Gastrocnemius medialis (tissue), 4 donors: ENCODE results near the gene SIX4.

Experiments
- POLR2A ChIP-seq, 2 donors: fragments of 450-650 bp; IDR thresholded peaks; one replicate each; pipeline ENCODE4 v1.6.1; 2017; ENCODE audit warnings: antibody characterized with exemption in 2 of 2, mild to moderate bottlenecking in 2 of 2, moderate library complexity in 2 of 2
- TF ChIP-seq, protein P1 (sequence below), 5 experiments: fragments of 450-650 bp in 3 of 5; fragments of 200-600 bp in 2 of 5; sonication (generic) in 2 of 5; IDR thresholded peaks in 4 of 5; conservative IDR thresholded peaks in 1 of 5; 1 replicate in 4 of 5; 2 replicates in 1 of 5; pipeline ENCODE4 v1.5.1; 2016 to 2019; ENCODE audit warnings: antibody characterized with exemption in 5 of 5, mild to moderate bottlenecking in 3 of 5, moderate library complexity in 3 of 5

DNA sequence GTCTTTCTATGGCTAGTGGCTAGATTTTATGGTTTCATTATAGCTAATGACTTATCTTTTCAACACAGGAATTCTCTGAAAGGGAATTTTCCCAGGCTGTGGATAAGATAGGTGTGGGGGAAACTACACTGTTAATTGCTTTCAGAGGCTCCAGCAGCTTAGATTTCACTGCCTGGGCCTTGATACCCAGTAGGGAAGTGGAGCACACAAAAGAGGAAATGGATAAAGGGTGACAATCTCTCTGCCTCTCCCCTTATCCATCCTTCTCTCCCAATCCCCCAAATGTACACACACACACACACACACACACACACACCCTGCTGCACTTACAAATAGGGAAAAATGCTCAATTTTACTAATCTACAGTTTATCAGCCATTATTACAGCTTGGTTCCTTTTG lies 19.1 kb downstream of the SIX4 start:
- TF ChIP-seq POLR2A (IDR thresholded peaks at IDR 0.05): no peak
- TF ChIP-seq, protein P1, sequence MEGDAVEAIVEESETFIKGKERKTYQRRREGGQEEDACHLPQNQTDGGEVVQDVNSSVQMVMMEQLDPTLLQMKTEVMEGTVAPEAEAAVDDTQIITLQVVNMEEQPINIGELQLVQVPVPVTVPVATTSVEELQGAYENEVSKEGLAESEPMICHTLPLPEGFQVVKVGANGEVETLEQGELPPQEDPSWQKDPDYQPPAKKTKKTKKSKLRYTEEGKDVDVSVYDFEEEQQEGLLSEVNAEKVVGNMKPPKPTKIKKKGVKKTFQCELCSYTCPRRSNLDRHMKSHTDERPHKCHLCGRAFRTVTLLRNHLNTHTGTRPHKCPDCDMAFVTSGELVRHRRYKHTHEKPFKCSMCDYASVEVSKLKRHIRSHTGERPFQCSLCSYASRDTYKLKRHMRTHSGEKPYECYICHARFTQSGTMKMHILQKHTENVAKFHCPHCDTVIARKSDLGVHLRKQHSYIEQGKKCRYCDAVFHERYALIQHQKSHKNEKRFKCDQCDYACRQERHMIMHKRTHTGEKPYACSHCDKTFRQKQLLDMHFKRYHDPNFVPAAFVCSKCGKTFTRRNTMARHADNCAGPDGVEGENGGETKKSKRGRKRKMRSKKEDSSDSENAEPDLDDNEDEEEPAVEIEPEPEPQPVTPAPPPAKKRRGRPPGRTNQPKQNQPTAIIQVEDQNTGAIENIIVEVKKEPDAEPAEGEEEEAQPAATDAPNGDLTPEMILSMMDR (IDR thresholded peaks at IDR 0.05 in 4 of 5, conservative IDR thresholded peaks at IDR 0.05 in 1 of 5): no peak
